Esophagus squamous epithelium (tissue), 5 donors: Measurements from ENCODE around the gene CSNK2B. TPM values are rescaled to one million over a fixed set of nuclear protein-coding genes. Genes with fewer than 3 reads are reported as not detected.

Experiments used
- DNase-seq: peaks from one replicate; lab custom pipeline; 2025; lab: John Stamatoyannopoulos, UW
- H3K27ac ChIP-seq, 4 donors: fragments of 200-600 bp; sonication (generic); one replicate each; pipeline ENCODE4 v1.5.1; 2016 to 2019; ENCODE audit warnings: mild to moderate bottlenecking in 1 of 4
- H3K27me3 ChIP-seq, 4 donors: fragments of 200-600 bp; sonication (generic); 1 replicate in 3 of 4; 2 replicates in 1 of 4; pipeline versions ENCODE4 v1.5.1 to v1.6.0; 2017 to 2021; ENCODE audit warnings: antibody characterized with exemption in 1 of 4
- H3K36me3 ChIP-seq, 3 donors: fragments of 200-600 bp; sonication (generic); one replicate each; pipeline ENCODE4 v1.5.1; 2016 to 2019
- H3K4me1 ChIP-seq, 3 donors: fragments of 200-600 bp; sonication (generic); one replicate each; pipeline ENCODE4 v1.5.1; 2017 to 2019
- H3K4me3 ChIP-seq, 4 donors: fragments of 200-600 bp; sonication (generic); 1 replicate in 3 of 4; 2 replicates in 1 of 4; pipeline ENCODE4 v1.5.1; 2016 to 2019; ENCODE audit warnings: mild to moderate bottlenecking in 2 of 4, moderate library complexity in 1 of 4
- H3K9me3 ChIP-seq, 3 donors: fragments of 200-600 bp; sonication (generic); one replicate each; pipeline ENCODE4 v1.5.1; 2016 to 2019
- POLR2A ChIP-seq, 4 donors: fragments of 450-650 bp; IDR thresholded peaks; one replicate each; pipeline ENCODE4 v1.6.1; 2017; ENCODE audit warnings: antibody characterized with exemption in 4 of 4, mild to moderate bottlenecking in 4 of 4, moderate library complexity in 3 of 4
- whole genome bisulfite sequencing, 2 donors: methylation state at CpG; one replicate each; pipeline ENCODE4 v1.1.5; 2018; 5-methylcytosine and 5-hydroxymethylcytosine counted together
- intact Hi-C: fragments of 100-400 bp; cut with DNase I; formaldehyde crosslinking; loops from one replicate; pipeline ENCODE4 v1.15.0; 2022
- total RNA-seq, 4 donors: library from RNA; depleted of rRNA; stranded (reverse); fragments of >200 nt; gene quantifications; one replicate each; pipeline ENCODE4 v1.1.0, GENCODE V29; 2016
- TF ChIP-seq, protein P1 (sequence below), 6 experiments: fragments of 450-650 bp in 4 of 6; fragments of 200-600 bp in 2 of 6; sonication (generic) in 2 of 6; IDR thresholded peaks; one replicate each; pipeline ENCODE4 v1.5.1; 2016 to 2019; ENCODE audit warnings: antibody characterized with exemption in 6 of 6, mild to moderate bottlenecking in 4 of 6, moderate library complexity in 4 of 6
- donor health status: DM: yes; HTN: yes; CAD: no.

CSNK2B gene
- 100 to 1,000 TPM; 155 to 204 (median 186) TPM for total RNA-seq

- Histone ChIP-seq H3K4me3 (peak within 1 kb of the TSS; percentile 84 to 92 (median 89)), H3K4me1 (peaks cover 19 to 69% (median 32%) of the 10 kb centered on the region in 3 donors), H3K27me3 (no peaks in the 10 kb centered on the region), H3K27ac (peak within 1 kb of the TSS; percentile 93 to 99 (median 99)), H3K9me3 (no peaks in the 10 kb centered on the region), H3K36me3 (peaks cover 28 to 62% (median 39%) of the 10 kb centered on the region in 3 donors)
- WGBS, 2 donors, result 2% methylated on average over 9 to 23 of the region's 63 CpGs
- DNase-seq, result peak; percentile 93
- TF ChIP-seq, protein P1, sequence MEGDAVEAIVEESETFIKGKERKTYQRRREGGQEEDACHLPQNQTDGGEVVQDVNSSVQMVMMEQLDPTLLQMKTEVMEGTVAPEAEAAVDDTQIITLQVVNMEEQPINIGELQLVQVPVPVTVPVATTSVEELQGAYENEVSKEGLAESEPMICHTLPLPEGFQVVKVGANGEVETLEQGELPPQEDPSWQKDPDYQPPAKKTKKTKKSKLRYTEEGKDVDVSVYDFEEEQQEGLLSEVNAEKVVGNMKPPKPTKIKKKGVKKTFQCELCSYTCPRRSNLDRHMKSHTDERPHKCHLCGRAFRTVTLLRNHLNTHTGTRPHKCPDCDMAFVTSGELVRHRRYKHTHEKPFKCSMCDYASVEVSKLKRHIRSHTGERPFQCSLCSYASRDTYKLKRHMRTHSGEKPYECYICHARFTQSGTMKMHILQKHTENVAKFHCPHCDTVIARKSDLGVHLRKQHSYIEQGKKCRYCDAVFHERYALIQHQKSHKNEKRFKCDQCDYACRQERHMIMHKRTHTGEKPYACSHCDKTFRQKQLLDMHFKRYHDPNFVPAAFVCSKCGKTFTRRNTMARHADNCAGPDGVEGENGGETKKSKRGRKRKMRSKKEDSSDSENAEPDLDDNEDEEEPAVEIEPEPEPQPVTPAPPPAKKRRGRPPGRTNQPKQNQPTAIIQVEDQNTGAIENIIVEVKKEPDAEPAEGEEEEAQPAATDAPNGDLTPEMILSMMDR (IDR thresholded peaks at IDR 0.05), result peak in 1 of 6 experiments; percentile 12
- peak in 3 of 4 donors; percentile 68 to 87 (median 73) for TF ChIP-seq POLR2A (IDR thresholded peaks at IDR 0.05)
- intact Hi-C loops, result no loop called here
Measured at GRCh38 chr6:31665501-31666336, at the start of gene CSNK2B. TSS of gene CSNK2B (plus strand) at chr6:31666080. CDS start at chr6:31666832, 752 bp downstream.

GRCh38 chr6:31617010-31617409, 48.9 kb upstream of the CSNK2B start:
- TF ChIP-seq, protein P1 (IDR thresholded peaks at IDR 0.05), result no peak
- no peak for TF ChIP-seq POLR2A (IDR thresholded peaks at IDR 0.05)
- WGBS, 2 donors, result 65 to 72% methylated on average over 2 of the region's 2 CpGs
- H3K4me1 ChIP-seq, result peaks cover 4 to 16% (median 6%) of the 10 kb centered on the region in 3 donors

DNA sequence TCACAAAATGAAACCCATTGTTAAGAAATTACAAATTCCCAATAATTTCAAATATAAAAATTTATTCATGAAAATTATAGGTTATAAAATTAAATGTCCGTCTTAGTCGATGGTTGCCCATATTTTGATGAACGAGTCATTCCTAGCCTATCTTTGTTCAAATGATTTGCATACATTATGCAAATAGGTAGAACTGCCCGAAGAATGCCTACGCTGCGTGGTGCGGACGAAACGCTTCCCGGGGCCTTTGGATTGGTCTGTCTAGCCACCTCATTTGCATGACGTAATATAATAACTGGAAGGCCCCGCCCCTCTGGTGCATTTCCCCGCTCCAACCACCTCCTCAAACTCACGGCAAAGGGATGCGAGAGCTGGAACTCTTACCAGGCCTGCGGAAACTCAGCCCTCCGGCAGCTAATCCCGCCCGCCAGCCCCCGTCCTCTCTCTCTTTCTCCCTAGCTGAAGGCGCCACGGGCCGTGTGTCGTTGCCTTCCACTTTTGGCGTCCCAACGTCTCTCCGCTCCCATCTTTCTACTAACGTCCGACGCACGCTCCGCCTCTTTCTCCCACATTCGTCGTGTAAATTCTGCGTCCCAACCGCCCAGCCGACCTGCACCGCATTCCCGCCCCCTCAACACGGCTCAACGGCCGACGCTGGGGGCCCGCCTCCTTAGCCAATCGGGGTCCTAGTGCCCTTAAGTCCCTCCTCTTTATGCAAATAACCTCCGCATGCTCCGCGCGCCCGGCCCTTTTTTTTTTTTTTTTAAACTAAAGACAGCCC, 45.9 kb upstream of the CSNK2B start:
- DNase-seq, result peak; percentile 94
- peak overlapping the region; percentile 80 to 98 (median 86) for H3K4me3 ChIP-seq
- peak in 3 of 4 donors; percentile 85 to 91 (median 88) for TF ChIP-seq POLR2A (IDR thresholded peaks at IDR 0.05)
- TF ChIP-seq, protein P1 (IDR thresholded peaks at IDR 0.05), result peak in 3 of 6 experiments; percentile 13 to 26 (median 25)
- intact Hi-C loops, result no loop called here
- peaks cover 11 to 35% (median 14%) of the 10 kb centered on the region in 3 donors for H3K4me1 ChIP-seq
- WGBS, 2 donors, result 0% methylated on average over 48 to 50 of the region's 50 CpGs
- peak overlapping the region; percentile 97 to 99 (median 98) for H3K27ac ChIP-seq
- no peaks in the 10 kb centered on the region for H3K27me3 ChIP-seq
- H3K36me3 ChIP-seq, result peaks cover 13 to 18% (median 16%) of the 10 kb centered on the region in 3 donors
- H3K9me3 ChIP-seq, result no peaks in the 10 kb centered on the region

More at GRCh38 chr6:31617010-31617409, 48.9 kb upstream of the CSNK2B start:
- Histone ChIP-seq H3K9me3 (no peaks in the 10 kb centered on the region), H3K27ac (no peak overlapping the region), H3K27me3 (no peaks in the 10 kb centered on the region), H3K36me3 (no peaks in the 10 kb centered on the region), H3K4me3 (no peak overlapping the region)
- intact Hi-C loops, result no loop called here
- DNase-seq, result no peak

GRCh38 chr6:31620586-31621319, 45.1 kb upstream of the CSNK2B start, which contains the start of gene PRRC2A:
TSS of gene PRRC2A (plus strand) at chr6:31620715. CDS start at chr6:31622790, 2,075 bp downstream.
- peaks cover 20 to 26% (median 24%) of the 10 kb centered on the region in 3 donors for H3K36me3 ChIP-seq
- H3K27me3 ChIP-seq, result no peaks in the 10 kb centered on the region
- peak within 1 kb of the TSS; percentile 80 to 98 (median 86) for H3K4me3 ChIP-seq
- peaks cover 11 to 35% (median 14%) of the 10 kb centered on the region in 3 donors for H3K4me1 ChIP-seq
- no peaks in the 10 kb centered on the region for H3K9me3 ChIP-seq
- 1 to 6% methylated on average over 15 to 25 of the region's 67 CpGs for WGBS, 2 donors
- DNase-seq, result no peak
- H3K27ac ChIP-seq, result peak within 1 kb of the TSS; percentile 97 to 99 (median 98)
- intact Hi-C loops, result no loop called here
- TF ChIP-seq POLR2A (IDR thresholded peaks at IDR 0.05), result peak in 3 of 4 donors; percentile 52 to 77 (median 75)
- TF ChIP-seq, protein P1 (IDR thresholded peaks at IDR 0.05), result no peak
